ENCODE results near the gene SLC35A3.
"Not testable (repeated sequence)": the region's sequence is repeated elsewhere in the genome, so short reads cannot be mapped to it uniquely, and the experiment has no call there.

Gene SLC35A3

GRCh38 chr1:100036718-100037655, 67.2 kb downstream of the SLC35A3 start:
- no peak for DNase-seq

- DNase-seq = no peak
These were observed 67.8 kb downstream of the SLC35A3 start for GRCh38 chr1:100037656-100037926.

DNA sequence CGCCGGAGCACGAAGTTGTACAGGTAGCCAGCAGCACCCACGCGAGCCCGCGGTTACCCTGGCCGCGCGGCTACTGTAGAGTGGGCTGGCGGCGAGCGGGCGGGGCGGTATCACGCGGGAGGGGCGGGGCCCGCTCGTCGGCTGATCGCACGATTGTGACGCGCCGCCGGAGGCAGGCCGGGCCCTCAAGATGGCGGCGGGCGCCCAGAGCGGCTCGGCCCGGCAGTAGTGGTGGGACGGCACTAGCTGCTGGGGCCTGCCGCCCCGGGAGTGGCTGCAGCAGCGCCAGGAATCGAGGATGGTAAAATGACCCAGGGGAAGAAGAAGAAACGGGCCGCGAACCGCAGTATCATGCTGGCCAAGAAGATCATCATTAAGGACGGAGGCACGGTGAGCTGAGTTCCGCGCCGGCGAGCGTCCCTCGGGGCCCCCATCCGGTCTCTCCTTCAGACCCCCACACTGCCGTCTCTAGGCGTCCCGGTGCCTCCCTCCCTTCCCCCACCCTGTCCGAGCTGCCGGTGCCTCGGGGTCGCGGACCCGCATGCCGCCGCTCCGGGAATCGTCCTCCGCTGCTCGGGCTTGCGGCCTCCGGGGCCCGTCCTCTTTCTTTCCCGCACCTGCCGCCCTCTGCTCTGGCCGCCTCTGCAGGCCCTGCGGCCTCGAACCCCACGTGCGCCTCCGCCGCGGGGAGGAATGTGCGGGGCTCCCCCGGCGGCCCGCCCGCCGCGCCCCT, 68.3 kb downstream of the SLC35A3 start:
- DNase-seq = peak; percentile 94

DNA sequence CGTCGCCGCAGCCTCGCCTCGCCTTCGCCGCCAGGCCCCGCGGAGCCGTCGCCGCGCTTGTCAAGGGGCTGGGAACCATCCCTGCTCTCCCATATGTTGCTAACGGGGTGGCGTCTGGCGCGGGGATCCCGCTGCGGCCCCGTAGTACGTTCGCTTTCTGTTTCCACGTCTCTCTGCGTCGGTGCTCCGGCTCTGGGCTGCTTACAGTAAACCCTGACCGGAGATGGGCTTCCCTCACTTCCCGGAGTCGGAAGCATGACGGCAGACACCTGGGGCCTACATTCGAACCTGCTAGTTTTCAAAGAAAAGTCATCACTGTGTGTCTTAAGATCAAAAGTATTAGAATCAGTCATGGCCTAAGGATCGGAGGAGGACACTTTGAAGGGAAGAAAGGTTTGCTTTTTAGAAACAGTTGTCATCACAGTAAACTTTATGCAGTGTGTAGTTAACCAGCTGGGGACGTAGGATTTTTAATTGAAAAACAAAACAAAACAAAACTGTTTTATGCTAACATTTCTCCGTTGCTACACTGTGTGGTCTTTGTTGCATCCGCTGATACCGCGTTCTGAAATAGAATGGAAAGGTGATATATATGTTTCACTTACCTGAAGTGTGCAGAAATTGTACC, 69.0 kb downstream of the SLC35A3 start:
- peak; percentile 82 for DNase-seq

DNA sequence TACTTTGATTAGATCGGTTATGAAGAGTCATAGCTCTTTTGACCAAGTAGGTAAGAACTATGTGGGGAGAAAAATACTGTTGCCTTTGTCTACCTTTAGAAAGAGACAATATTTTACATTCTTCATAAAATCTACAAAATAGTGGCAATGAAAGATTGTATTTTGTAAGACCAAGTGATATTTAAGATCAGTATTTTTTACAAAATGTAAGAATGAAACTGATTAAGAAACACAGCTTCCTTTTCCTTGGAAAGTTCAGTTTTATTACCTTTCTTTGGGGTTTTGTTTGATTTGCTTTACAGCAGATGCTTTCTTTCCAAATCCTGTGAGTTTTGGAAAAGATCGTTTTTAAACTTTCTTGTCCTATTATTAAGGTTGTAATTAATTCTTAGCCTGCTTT, 69.8 kb downstream of the SLC35A3 start:
- no peak for DNase-seq

- no peak for DNase-seq
These were observed 75.4 kb downstream of the SLC35A3 start for GRCh38 chr1:100045206-100045605.

DNA sequence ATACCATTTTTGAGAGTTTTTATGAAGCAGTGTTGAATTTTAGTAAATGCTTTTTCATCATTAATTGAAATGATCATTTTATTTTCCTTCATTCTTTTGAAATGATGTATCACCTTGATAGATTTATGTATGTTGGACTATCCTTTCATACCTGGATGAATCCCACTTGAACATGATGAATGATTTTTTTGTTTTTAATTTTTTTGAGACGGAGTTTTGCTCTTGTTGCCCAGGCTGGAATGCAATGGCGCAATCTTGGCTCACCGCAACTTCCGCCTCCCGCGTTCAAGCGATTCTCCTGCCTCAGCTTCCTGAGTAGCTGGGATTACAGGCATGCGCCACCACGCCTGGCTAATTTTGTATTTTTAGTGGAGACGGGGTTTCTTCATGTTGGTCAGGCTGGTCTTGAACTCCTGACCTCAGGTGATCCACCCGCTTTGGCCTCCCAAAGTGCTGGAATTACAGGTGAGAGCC, 77.5 kb downstream of the SLC35A3 start:
- DNase-seq = not testable (repeated sequence)

DNA sequence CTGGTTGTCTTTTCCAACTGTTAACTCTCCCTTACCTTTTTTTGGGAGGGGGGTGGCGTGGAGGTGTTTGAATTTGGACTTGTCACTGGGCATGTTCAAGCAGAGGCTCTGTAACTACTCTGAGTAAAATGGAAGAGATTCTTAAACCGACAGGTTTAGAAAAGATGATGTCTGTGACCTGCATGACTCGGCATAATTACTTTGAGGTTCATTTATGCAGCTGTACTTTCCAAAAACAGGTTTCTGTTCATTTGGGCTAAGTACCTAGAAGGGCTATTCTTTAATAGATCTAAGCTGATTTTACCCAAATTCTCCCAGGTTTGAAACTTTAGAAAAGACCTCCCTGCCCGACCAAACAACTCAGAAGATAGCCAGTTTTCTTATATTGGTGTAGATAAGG, 80.3 kb downstream of the SLC35A3 start:
- DNase-seq = no peak

GRCh38 chr1:100051401-100051800, 81.6 kb downstream of the SLC35A3 start:
- no peak for DNase-seq

- DNase-seq = no peak
These were observed 82.1 kb downstream of the SLC35A3 start for GRCh38 chr1:100051893-100052292.

- DNase-seq = no peak
These were observed 83.3 kb downstream of the SLC35A3 start for GRCh38 chr1:100053119-100053518.

DNA sequence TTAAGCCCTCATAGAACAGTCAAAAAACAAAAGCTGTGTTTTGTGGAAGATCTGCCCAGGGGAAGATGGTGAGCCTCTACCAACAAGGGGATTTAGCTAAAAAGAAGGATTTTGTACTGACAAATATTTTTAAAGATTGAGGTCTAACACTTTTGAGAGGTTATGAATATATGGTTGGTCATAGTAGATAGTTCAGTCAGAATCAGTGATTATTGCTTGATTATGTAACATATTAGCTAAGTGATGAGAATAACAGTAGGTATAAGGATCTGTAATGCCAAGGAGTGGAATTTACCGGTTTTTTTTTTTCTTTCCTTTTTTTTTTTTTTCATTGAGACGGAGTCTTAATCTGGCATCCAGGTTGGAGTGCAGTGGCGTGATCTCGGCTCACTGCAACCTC, 83.9 kb downstream of the SLC35A3 start:
- DNase-seq = no peak

DNA sequence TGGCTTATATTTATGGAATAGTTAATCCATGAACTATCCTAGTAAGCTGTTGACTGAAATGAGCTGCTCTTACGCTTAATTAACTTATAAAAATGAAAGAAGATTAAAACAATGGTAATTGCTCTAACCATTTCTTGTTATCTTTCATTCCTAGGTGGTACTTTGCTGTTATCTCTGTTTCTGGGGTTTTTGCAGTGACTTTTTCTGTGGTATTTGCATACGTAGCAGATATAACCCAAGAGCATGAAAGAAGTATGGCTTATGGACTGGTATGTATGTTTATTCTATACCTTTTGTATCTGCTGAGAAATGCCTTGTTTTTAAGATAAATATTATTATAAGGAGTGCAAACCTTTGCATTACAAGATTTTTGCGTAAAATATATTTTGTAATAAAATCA, 91.9 kb downstream of the SLC35A3 start:
- DNase-seq = no peak

DNA sequence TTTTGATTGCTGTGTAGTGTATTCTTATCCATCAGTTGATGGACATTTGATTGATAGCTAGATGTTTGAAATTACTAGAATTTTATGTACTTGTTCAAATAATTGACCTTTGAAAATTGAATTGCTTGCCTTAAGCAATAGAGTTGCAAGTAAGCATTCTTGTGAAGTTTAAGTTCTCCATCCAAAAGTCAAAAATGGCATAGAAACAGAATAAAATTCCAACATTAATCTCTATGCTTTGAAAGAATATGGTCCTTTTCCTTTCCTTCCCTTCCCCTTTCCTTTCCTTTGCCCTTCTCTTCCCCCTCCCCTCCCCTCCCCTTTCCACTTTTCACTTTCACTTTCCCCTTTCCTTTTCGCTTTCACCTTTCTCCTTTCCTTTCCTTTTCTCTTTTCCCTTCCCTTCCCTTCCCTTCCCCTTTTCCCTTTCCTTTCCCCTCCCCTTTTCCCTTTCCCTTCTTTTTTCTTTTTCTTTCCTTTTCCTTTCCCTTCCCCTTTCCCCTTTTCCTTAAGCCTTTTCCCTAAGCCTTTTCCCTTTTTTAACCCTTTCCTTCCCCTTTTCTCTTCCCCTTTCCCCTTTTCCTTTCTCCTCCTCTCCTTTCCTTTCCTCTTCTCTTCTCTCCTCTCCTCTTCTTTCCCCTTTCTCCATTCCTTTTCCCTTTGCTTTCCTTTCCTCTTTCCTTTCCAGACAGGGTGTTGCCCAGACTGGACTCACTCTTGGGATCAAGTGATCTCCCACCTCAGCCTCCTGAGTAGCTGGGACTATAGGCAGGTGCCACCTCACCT, 95.6 kb downstream of the SLC35A3 start:
- no peak for DNase-seq

GRCh38 chr1:100065969-100066227, 96.1 kb downstream of the SLC35A3 start:
- no peak for DNase-seq

- DNase-seq = no peak
These were observed 100.6 kb downstream of the SLC35A3 start for GRCh38 chr1:100070201-100070939.

DNA sequence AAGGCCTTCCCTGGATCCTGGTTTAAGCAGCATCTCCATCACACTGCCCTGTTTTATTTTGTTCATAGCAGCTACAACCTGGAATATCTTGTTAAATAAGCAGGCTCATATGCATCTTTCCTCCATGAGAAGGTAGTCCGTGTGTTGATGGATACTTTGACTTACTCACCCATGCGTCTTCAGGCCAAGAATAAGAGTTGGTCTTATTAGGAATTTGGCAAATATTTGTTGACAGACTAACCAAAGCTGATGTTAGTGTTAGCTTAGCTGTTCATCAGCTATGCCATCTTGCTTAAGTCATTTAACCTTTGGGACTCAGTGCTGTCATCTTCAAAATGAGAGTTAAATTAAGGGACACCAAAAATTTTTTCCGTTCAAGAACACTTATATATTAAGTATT, 103.7 kb downstream of the SLC35A3 start:
- no peak for DNase-seq

DNA sequence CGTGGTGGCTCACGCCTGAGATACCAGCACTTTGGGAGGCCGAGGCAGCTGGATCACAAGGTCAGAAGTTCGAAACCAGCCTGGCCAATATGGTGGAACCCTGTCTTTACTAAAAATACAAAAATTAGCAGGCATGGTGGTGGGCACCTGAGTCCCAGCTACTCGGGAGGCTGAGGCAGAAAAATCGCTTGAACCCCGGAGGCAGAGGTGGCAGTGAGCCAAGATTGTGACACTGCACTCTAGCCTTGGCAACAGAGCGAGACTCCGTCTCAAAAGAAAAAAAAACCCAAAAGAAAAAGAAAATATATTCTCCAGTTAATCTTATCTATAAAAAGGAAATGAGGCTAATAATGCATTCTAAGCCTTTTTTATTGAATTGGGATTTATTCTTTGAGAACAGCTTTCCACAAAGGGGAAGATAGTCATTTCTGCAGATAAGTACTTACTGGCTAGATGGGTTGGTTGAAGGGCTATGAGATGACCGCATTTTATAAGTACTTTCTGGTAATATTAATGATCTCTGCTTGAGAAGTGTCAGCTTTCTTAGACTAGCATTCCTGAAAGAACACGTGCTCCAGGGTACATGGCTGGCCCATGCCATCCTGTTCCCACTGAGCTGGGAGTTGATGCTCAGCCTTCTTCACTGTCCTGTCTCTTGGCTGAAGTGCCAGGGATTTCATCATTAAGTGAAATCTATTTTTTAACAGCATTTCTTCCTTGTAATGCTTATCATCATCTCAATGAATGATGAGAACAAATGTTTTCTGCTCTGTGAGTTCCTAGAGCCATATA, 105.0 kb downstream of the SLC35A3 start:
- DNase-seq = no peak

GRCh38 chr1:100075773-100076172, 106.0 kb downstream of the SLC35A3 start:
- DNase-seq = no peak

DNA sequence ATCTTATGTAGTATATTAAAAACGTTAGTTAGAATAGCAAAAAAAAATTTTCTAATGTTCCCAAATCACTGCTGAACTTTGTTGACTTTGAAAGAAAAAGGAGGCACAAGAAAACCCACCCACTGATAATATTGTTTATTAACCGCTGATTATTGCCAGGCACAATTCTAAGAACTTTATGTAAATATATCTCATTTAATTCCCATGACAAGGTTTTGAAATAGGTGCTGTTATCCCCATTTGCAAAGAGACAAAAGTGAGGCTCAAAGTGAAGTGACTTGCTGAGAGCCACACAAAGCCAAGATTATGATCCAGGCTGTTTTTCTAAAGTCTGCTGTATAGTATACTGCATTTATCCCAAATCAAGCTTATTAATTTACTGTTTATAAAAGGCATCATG, 106.5 kb downstream of the SLC35A3 start:
- no peak for DNase-seq

- no peak for DNase-seq
These were observed 106.9 kb downstream of the SLC35A3 start for GRCh38 chr1:100076744-100077143.

DNA sequence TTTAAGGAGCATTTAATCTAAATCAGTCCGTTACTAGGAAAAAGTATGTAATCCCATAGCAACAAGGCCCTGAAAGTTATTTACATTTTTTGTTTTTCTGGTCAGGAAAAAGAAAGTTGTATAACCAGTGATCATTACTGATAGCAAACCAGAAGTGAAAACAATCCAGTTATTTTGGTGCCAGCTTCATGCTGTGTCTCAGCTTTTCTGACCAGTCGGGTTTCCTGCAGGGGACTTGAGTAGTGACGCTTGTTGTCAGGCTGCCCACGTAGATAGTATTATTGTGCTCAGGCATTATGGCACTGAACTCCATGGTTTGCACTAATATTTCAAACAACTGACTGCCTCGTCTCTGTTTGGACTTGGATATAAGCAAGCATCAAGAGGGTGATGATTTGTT, 107.7 kb downstream of the SLC35A3 start:
- DNase-seq = no peak
